Limb (tissue), 2 donors: ENCODE data around the gene NTHL1.

ENCODE experiments used
- DNase-seq, 2 donors: peaks; one replicate each; pipeline ENCODE4 v3.0.0-alpha.2; 2016; ENCODE audit errors: extremely low spot score in 2 of 2

Gene NTHL1

GRCh38 chr16:2047330-2048115 lies at the start of gene NTHL1, which contains the start of gene TSC2:
Gene NTHL1 (minus strand): TSS chr16:2047834. CDS start chr16:2047823, 11 bp downstream.
Gene TSC2 (plus strand): TSS chr16:2047985. CDS start chr16:2048616, 631 bp downstream.
- peak; percentile 97 to 98 for DNase-seq

GRCh38 chr16:2096853-2097595 lies 49.4 kb upstream of the NTHL1 start:
- DNase-seq = no peak

GRCh38 chr16:2095918-2096582 lies 48.4 kb upstream of the NTHL1 start:
- DNase-seq = no peak

- DNase-seq = no peak
These were observed 47.8 kb upstream of the NTHL1 start for GRCh38 chr16:2095315-2095853.

- no peak for DNase-seq
These were observed 46.2 kb upstream of the NTHL1 start for GRCh38 chr16:2093793-2094192.

- no peak for DNase-seq
These were observed 45.2 kb upstream of the NTHL1 start for GRCh38 chr16:2092866-2093265.

- DNase-seq = no peak
These were observed 44.6 kb upstream of the NTHL1 start for GRCh38 chr16:2092256-2092620.

GRCh38 chr16:2091547-2092255 lies 44.1 kb upstream of the NTHL1 start:
- no peak for DNase-seq

GRCh38 chr16:2090777-2091546 lies 43.3 kb upstream of the NTHL1 start:
- peak; percentile 77 to 91 for DNase-seq

- DNase-seq = peak in 1 of 2 donors; percentile 37
These were observed 42.8 kb upstream of the NTHL1 start for GRCh38 chr16:2090481-2090776.

GRCh38 chr16:2089706-2090480 lies 42.3 kb upstream of the NTHL1 start:
- peak in 1 of 2 donors; percentile 45 for DNase-seq

- no peak for DNase-seq
These were observed 41.2 kb upstream of the NTHL1 start for GRCh38 chr16:2088759-2089358.

- no peak for DNase-seq
These were observed 40.4 kb upstream of the NTHL1 start for GRCh38 chr16:2087748-2088631.

GRCh38 chr16:2086812-2087747 lies 39.4 kb upstream of the NTHL1 start:
- no peak for DNase-seq

- DNase-seq = no peak
These were observed 38.6 kb upstream of the NTHL1 start for GRCh38 chr16:2086106-2086742.

- no peak for DNase-seq
These were observed 38.0 kb upstream of the NTHL1 start for GRCh38 chr16:2085669-2086068.
